HG03159 (cell line): Measurements from ENCODE around the gene SOBP.

ENCODE experiments used
- ATAC-seq: cut with Tn5 transposase; IDR thresholded peaks from one replicate; pipeline ENCODE4 v1.9.1; 2021; ENCODE audit warnings: mild to moderate bottlenecking, moderate library complexity; ENCODE audit not compliant: unreplicated experiment

Gene SOBP

GRCh38 chr6:107679457-107679856, 189.5 kb downstream of the SOBP start:
- ATAC-seq: no peak

GRCh38 chr6:107682721-107683120, 192.8 kb downstream of the SOBP start:
- no peak for ATAC-seq

- ATAC-seq: no peak
Measured at GRCh38 chr6:107683183-107683582, 193.3 kb downstream of the SOBP start.

- ATAC-seq: no peak
Measured at GRCh38 chr6:107684996-107685395, 195.1 kb downstream of the SOBP start.

- no peak for ATAC-seq
Measured at GRCh38 chr6:107689190-107689589, 199.3 kb downstream of the SOBP start.

- no peak for ATAC-seq
Measured at GRCh38 chr6:107689951-107690642, 200.2 kb downstream of the SOBP start.

GRCh38 chr6:107690643-107691061, 200.7 kb downstream of the SOBP start:
- ATAC-seq: no peak

- no peak for ATAC-seq
Measured at GRCh38 chr6:107691062-107691751, 201.3 kb downstream of the SOBP start.

GRCh38 chr6:107692351-107692750, 202.4 kb downstream of the SOBP start:
- no peak for ATAC-seq

GRCh38 chr6:107695061-107695720, 205.3 kb downstream of the SOBP start:
- no peak for ATAC-seq

GRCh38 chr6:107697682-107698081, 207.8 kb downstream of the SOBP start:
- ATAC-seq: no peak

GRCh38 chr6:107698146-107698545, 208.2 kb downstream of the SOBP start:
- ATAC-seq: no peak

- ATAC-seq: no peak
Measured at GRCh38 chr6:107699254-107699653, 209.3 kb downstream of the SOBP start.

- ATAC-seq: no peak
Measured at GRCh38 chr6:107699697-107700325, 209.9 kb downstream of the SOBP start.

GRCh38 chr6:107703606-107704005, 213.7 kb downstream of the SOBP start:
- no peak for ATAC-seq

- no peak for ATAC-seq
Measured at GRCh38 chr6:107704347-107705013, 214.6 kb downstream of the SOBP start.

- ATAC-seq: no peak
Measured at GRCh38 chr6:107706516-107707115, 216.7 kb downstream of the SOBP start.

- ATAC-seq: no peak
Measured at GRCh38 chr6:107707346-107708275, 217.7 kb downstream of the SOBP start.

GRCh38 chr6:107708435-107708834, 218.5 kb downstream of the SOBP start:
- no peak for ATAC-seq

GRCh38 chr6:107709341-107709740, 219.4 kb downstream of the SOBP start:
- ATAC-seq: no peak
